D721Med (cell line): ENCODE measurements around the gene MSTN.

ENCODE experiments used
- DNase-seq: peaks from one replicate; pipeline ENCODE4 v3.0.0; 2011; ENCODE audit warnings: low spot score; ENCODE audit not compliant: insufficient read length
- FAIRE-seq: peaks from 2 replicates; lab custom pipeline; 2011; peaks lifted over from hg19 to GRCh38; lab: Jason Lieb, UNC
- CTCF ChIP-seq: IDR thresholded peaks from 2 replicates; pipeline ENCODE4 v1.5.1; 2012; ENCODE audit warnings: mild to moderate bottlenecking, control low read depth; ENCODE audit not compliant: insufficient read depth; ENCODE audit errors: missing control alignments

Gene MSTN

DNA sequence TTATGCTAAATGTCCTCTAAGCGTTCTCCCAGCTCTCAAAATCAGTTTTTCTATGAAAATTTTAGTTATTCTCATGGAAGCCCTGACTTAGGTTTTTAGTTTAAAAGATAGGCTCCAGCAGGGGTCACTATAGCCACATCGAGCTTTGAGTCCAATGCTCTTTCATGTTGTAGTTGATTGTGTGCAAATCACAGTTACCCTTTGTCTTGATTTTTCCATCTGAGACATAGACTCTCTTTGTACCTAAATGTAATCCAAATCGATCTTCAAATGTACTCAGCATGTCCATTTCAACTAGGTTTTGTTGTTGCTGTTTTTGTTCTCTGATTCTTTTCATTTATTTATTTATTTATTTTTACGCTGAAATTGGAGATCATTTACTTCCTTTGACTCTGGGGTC is 26.4 kb upstream of the MSTN start:
- TF ChIP-seq CTCF: peak; percentile 68
- DNase-seq: no peak
- FAIRE-seq: peak; percentile 93

GRCh38 chr2:190084704-190085103 is 22.2 kb upstream of the MSTN start:
- DNase-seq (no peak), FAIRE-seq (no peak)
- TF ChIP-seq CTCF: no peak

GRCh38 chr2:190082118-190082517 is 19.6 kb upstream of the MSTN start:
- DNase-seq: no peak
- TF ChIP-seq CTCF: no peak
- FAIRE-seq: no peak

GRCh38 chr2:190080527-190081049 is 18.1 kb upstream of the MSTN start:
- TF ChIP-seq CTCF: no peak
- DNase-seq (no peak), FAIRE-seq (no peak)

- FAIRE-seq (no peak), DNase-seq (no peak)
- TF ChIP-seq CTCF: no peak
These were observed 16.6 kb upstream of the MSTN start for GRCh38 chr2:190079160-190079559.

- no peak for TF ChIP-seq CTCF
- no peak for FAIRE-seq
- no peak for DNase-seq
These were observed 13.1 kb upstream of the MSTN start for GRCh38 chr2:190075623-190076022.

DNA sequence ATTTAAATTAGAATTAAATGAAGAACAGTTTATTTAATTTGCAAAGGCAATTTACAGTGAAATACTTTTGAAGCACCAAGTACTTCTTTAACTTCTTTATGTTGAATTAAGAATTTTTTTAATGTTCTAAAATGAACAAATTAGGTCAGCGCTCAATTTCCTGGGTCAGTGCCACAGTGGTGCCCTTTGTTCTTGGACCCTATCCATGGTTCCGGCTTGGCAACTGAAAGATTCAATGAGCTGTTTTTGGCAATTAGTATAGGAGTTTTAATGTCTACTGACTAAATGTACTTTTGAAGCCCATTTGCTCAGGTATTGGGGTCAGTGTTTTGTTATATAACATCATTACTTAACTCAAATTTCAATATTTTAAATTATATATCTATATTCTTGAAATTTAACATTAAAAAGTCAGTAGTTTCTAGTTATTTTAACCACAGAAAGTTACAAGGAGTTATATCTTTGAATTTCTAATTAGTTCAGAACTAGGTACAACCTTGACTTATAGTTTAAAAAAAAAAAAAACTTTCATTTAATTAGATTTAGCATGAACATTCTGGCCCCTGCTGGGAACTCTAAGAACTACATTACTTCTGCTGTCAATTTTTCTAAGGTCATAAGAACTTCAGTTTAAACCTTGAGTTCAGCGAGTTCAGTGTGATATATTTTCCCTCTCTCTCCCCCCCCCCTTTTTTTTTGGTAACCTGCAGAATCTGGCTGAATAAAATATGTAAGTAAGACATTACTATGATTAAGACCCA is 7.6 kb upstream of the MSTN start:
- DNase-seq (no peak), FAIRE-seq (no peak)
- TF ChIP-seq CTCF: peak; percentile 72
